Fibroblast of lung (primary cell): Measurements from ENCODE around the gene LMAN1. TPM values are rescaled to one million over a fixed set of nuclear protein-coding genes. Genes with fewer than 3 reads are reported as not detected.
A peak's percentile ranks its signal among the peaks of the same experiment; 100 is the strongest.

Experiments used
- DNase-seq, 2 donors: peaks; one replicate each; pipeline versions ENCODE4 v3.0.0 to v3.0.0-alpha.2; 2010; ENCODE audit warnings: low read depth in 2 of 2
- H2AFZ ChIP-seq: 2 replicates; pipeline ENCODE4 v1.5.1; 2012; ENCODE audit warnings: low read length, control low read depth, inconsistent platforms
- H3K27ac ChIP-seq: 2 replicates; pipeline ENCODE4 v1.5.1; 2011; ENCODE audit warnings: low read length, control low read depth; ENCODE audit not compliant: insufficient read depth
- H3K27me3 ChIP-seq: 2 replicates; pipeline ENCODE4 v1.5.1; 2011; ENCODE audit warnings: mild to moderate bottlenecking, low read length; ENCODE audit not compliant: control insufficient read depth, insufficient read depth
- H3K36me3 ChIP-seq: 2 replicates; pipeline ENCODE4 v1.5.1; 2011; ENCODE audit warnings: low read length; ENCODE audit not compliant: control insufficient read depth, insufficient read depth
- H3K4me1 ChIP-seq: 2 replicates; pipeline ENCODE4 v1.5.1; 2011; ENCODE audit warnings: low read length; ENCODE audit not compliant: control insufficient read depth, insufficient read depth; ENCODE audit errors: extremely low read depth
- H3K4me2 ChIP-seq: 2 replicates; pipeline ENCODE4 v1.5.1; 2011; ENCODE audit warnings: low read length, control low read depth; ENCODE audit not compliant: insufficient read depth; ENCODE audit errors: extremely low read depth
- H3K4me3 ChIP-seq, 4 experiments: fragments of 200-600 bp in 1 of 4; sonication (generic) in 1 of 4; replicated peaks in 1 of 4; 2 replicates each; pipeline ENCODE4 v1.5.1; 2011 to 2016; ENCODE audit warnings: low read length in 4 of 4, low read depth in 3 of 4, mild to moderate bottlenecking in 3 of 4, control low read depth in 2 of 4, inconsistent platforms in 1 of 4, mixed read lengths in 1 of 4; ENCODE audit not compliant: insufficient read depth in 1 of 4; ENCODE audit errors: control extremely low read depth in 1 of 4
- H3K79me2 ChIP-seq: 2 replicates; pipeline ENCODE4 v1.5.1; 2012; ENCODE audit warnings: mild to moderate bottlenecking, low read length, inconsistent platforms; ENCODE audit not compliant: control insufficient read depth, insufficient read depth
- H3K9ac ChIP-seq: 2 replicates; pipeline ENCODE4 v1.5.1; 2011; ENCODE audit warnings: mild to moderate bottlenecking, low read length, control low read depth; ENCODE audit not compliant: insufficient read depth
- H3K9me3 ChIP-seq: 2 replicates; pipeline ENCODE4 v1.5.1; 2012; ENCODE audit warnings: low read depth, low read length; ENCODE audit not compliant: control insufficient read depth, insufficient read depth
- H4K20me1 ChIP-seq: 2 replicates; pipeline ENCODE4 v1.5.1; 2011; ENCODE audit warnings: low read length; ENCODE audit not compliant: control insufficient read depth, insufficient read depth; ENCODE audit errors: extremely low read depth
- EZH2 ChIP-seq: IDR thresholded peaks from 2 replicates; pipeline ENCODE4 v1.5.1; 2012; ENCODE audit warnings: low read length, control low read depth, mild to moderate bottlenecking; ENCODE audit errors: missing control alignments
- polyA plus RNA-seq, 2 donors: library from polyadenylated mRNA; depleted of rRNA in 1 of 2; stranded (reverse) in 1 of 2; unstranded in 1 of 2; fragments of >200 nt; gene quantifications; 2 replicates each; pipeline ENCODE4 v1.2.1, GENCODE V29; 2011 to 2012; ENCODE audit warnings: missing spikeins in 1 of 2
- total RNA-seq: library from RNA; depleted of rRNA; stranded (reverse); fragments of >200 nt; gene quantifications from 2 replicates; pipeline ENCODE4 v1.2.1, GENCODE V29; 2014
- TF ChIP-seq, protein P1 (sequence below), 2 donors: IDR thresholded peaks in 1 of 2; conservative IDR thresholded peaks in 1 of 2; 1 replicate in 1 of 2; 2 replicates in 1 of 2; pipeline ENCODE4 v1.5.1; 2011 to 2012; ENCODE audit warnings: low read length in 2 of 2, control low read depth in 1 of 2, inconsistent platforms in 1 of 2, low read depth in 1 of 2, mild to moderate bottlenecking in 1 of 2

Gene LMAN1
- total and polyA plus RNA-seq, 2 donors (not counting 1 experiment from before 2014, with no cell fraction given) = 130 to 170 TPM

- Histone ChIP-seq H2AFZ (no peak overlapping the region), H3K9me3 (no peaks in the 10 kb centered on the region), H3K79me2 (no peaks in the 10 kb centered on the region), H3K9ac (no peak overlapping the region), H4K20me1 (no peaks in the 10 kb centered on the region), H3K4me1 (no peaks in the 10 kb centered on the region), H3K27me3 (no peaks in the 10 kb centered on the region), H3K36me3 (no peaks in the 10 kb centered on the region), H3K4me3 (no peak overlapping the region), H3K4me2 (no peak overlapping the region), H3K27ac (no peak overlapping the region)
- no peak for DNase-seq
- no peak for TF ChIP-seq EZH2
- TF ChIP-seq, protein P1, sequence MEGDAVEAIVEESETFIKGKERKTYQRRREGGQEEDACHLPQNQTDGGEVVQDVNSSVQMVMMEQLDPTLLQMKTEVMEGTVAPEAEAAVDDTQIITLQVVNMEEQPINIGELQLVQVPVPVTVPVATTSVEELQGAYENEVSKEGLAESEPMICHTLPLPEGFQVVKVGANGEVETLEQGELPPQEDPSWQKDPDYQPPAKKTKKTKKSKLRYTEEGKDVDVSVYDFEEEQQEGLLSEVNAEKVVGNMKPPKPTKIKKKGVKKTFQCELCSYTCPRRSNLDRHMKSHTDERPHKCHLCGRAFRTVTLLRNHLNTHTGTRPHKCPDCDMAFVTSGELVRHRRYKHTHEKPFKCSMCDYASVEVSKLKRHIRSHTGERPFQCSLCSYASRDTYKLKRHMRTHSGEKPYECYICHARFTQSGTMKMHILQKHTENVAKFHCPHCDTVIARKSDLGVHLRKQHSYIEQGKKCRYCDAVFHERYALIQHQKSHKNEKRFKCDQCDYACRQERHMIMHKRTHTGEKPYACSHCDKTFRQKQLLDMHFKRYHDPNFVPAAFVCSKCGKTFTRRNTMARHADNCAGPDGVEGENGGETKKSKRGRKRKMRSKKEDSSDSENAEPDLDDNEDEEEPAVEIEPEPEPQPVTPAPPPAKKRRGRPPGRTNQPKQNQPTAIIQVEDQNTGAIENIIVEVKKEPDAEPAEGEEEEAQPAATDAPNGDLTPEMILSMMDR (conservative IDR thresholded peaks at IDR 0.05 in 1 of 2, IDR thresholded peaks at IDR 0.05 in 1 of 2; ENCODE audit: low read depth in 1 of 2, low read length in 2 of 2) = no peak
These were observed 13.9 kb upstream of the LMAN1 start for GRCh38 chr18:59372975-59373374.

DNA sequence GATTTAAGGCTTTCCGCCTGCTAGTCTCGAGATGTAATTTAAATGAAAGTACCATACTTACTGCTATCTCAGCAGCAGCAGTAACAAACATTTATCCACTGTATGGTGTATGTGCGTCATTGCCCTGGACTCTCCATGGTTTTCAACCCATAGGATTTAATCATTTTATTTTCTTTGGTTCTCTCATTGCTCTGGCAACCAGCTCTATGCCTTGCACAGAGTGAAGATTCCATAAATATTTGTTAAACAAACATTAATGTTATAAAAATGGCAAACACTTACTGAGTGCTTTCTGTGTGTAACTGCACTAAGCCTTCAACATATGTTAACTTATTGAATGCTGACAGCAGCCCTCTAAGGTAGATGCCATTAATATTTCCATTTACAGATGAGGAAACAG, 1.3 kb upstream of the LMAN1 start:
- Histone ChIP-seq H3K27ac (no peak overlapping the region), H3K27me3 (no peaks in the 10 kb centered on the region), H3K4me3 (no peak overlapping the region), H3K36me3 (peaks cover under 1% of the 10 kb centered on the region), H3K9me3 (no peaks in the 10 kb centered on the region), H3K79me2 (peaks cover 34% of the 10 kb centered on the region), H3K4me2 (no peak overlapping the region), H3K4me1 (peaks cover 5% of the 10 kb centered on the region), H3K9ac (no peak overlapping the region), H4K20me1 (peaks cover 3% of the 10 kb centered on the region), H2AFZ (no peak overlapping the region)
- no peak for TF ChIP-seq EZH2
- TF ChIP-seq, protein P1 (conservative IDR thresholded peaks at IDR 0.05 in 1 of 2, IDR thresholded peaks at IDR 0.05 in 1 of 2; ENCODE audit: low read depth in 1 of 2, low read length in 2 of 2) = no peak
- no peak for DNase-seq

DNA sequence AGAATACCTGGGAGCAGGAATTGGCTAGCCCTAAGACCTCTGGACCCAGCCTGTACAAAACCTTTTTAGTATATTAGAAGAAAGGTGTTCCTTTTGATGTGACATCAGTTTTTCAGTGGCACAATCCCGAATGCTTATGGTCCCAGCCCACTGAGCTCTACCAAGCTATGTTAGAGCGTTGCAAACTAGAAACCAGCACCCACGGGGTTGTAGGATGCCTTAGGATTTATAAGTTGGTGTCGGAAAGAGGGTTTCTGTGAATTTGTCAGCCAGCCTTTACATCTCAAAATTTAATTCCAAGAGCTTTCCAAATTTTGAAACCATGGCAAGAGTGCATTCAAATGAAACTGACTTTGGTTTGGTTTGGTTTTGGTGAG, 499 bp upstream of the LMAN1 start:
- Histone ChIP-seq H4K20me1 (peaks cover 3% of the 10 kb centered on the region), H3K9ac (no peak overlapping the region), H3K4me1 (peaks cover 5% of the 10 kb centered on the region), H3K36me3 (peaks cover 7% of the 10 kb centered on the region), H3K9me3 (no peaks in the 10 kb centered on the region), H3K4me2 (peak overlapping the region; percentile 81), H3K27me3 (no peaks in the 10 kb centered on the region), H3K4me3 (peak overlapping the region; percentile 74 to 98 (median 93)), H3K27ac (no peak overlapping the region), H3K79me2 (peaks cover 37% of the 10 kb centered on the region), H2AFZ (peak overlapping the region; percentile 41)
- TF ChIP-seq, protein P1 (conservative IDR thresholded peaks at IDR 0.05 in 1 of 2, IDR thresholded peaks at IDR 0.05 in 1 of 2; ENCODE audit: low read depth in 1 of 2, low read length in 2 of 2) = no peak
- peak in 1 of 2 donors; percentile 28 for DNase-seq
